ENCODE results near the gene FHIT.

Gene FHIT

GRCh38 chr3:60250206-60250605 is 1001.0 kb downstream of the FHIT start:
- ChIA-PET CTCF (no interaction called here), POLR2A (ENCODE audit: low non-redundant PET) (no interaction called here)
- H3K27ac ChIP-seq: no peak overlapping the region
- DNase-seq (ENCODE audit: low spot score): no peak
- TF ChIP-seq, protein P1, sequence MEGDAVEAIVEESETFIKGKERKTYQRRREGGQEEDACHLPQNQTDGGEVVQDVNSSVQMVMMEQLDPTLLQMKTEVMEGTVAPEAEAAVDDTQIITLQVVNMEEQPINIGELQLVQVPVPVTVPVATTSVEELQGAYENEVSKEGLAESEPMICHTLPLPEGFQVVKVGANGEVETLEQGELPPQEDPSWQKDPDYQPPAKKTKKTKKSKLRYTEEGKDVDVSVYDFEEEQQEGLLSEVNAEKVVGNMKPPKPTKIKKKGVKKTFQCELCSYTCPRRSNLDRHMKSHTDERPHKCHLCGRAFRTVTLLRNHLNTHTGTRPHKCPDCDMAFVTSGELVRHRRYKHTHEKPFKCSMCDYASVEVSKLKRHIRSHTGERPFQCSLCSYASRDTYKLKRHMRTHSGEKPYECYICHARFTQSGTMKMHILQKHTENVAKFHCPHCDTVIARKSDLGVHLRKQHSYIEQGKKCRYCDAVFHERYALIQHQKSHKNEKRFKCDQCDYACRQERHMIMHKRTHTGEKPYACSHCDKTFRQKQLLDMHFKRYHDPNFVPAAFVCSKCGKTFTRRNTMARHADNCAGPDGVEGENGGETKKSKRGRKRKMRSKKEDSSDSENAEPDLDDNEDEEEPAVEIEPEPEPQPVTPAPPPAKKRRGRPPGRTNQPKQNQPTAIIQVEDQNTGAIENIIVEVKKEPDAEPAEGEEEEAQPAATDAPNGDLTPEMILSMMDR (conservative IDR thresholded peaks at IDR 0.05; ENCODE audit: low read depth): no peak

- ChIA-PET CTCF (no interaction called here), POLR2A (ENCODE audit: low non-redundant PET) (no interaction called here)
- H3K27ac ChIP-seq: no peak overlapping the region
- DNase-seq (ENCODE audit: low spot score): no peak
- TF ChIP-seq, protein P1 (conservative IDR thresholded peaks at IDR 0.05; ENCODE audit: low read depth): no peak
Observed at GRCh38 chr3:60246361-60246760, 1004.9 kb downstream of the FHIT start.

- ChIA-PET POLR2A (ENCODE audit: low non-redundant PET) (no interaction called here), CTCF (no interaction called here)
- DNase-seq (ENCODE audit: low spot score): no peak
- TF ChIP-seq, protein P1 (conservative IDR thresholded peaks at IDR 0.05; ENCODE audit: low read depth): no peak
- no peak overlapping the region for H3K27ac ChIP-seq
Observed at GRCh38 chr3:60243456-60243855, 1007.8 kb downstream of the FHIT start.

DNA sequence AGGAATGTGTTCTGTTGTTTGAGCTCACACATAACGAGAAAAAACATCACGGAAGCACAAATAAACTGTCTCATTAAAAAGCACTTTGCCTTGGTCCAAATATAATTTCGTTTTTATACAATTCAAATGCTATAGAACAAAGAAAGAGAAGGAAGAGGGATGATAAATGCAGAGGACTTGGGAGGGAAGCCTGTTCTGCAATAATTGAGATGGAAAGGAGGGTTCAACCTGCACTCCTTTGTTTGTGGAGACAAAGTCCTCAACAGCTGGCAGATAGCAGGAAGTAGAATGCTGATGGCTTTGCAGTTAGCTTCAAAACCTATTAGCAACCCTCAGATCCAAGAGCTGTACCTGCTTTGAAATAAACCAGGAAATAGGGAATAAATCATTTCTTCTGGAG is 1010.8 kb downstream of the FHIT start:
- H3K27ac ChIP-seq: no peak overlapping the region
- ChIA-PET POLR2A (ENCODE audit: low non-redundant PET) (no interaction called here), CTCF (no interaction called here)
- no peak for DNase-seq (ENCODE audit: low spot score)
- TF ChIP-seq, protein P1 (conservative IDR thresholded peaks at IDR 0.05; ENCODE audit: low read depth): no peak

DNA sequence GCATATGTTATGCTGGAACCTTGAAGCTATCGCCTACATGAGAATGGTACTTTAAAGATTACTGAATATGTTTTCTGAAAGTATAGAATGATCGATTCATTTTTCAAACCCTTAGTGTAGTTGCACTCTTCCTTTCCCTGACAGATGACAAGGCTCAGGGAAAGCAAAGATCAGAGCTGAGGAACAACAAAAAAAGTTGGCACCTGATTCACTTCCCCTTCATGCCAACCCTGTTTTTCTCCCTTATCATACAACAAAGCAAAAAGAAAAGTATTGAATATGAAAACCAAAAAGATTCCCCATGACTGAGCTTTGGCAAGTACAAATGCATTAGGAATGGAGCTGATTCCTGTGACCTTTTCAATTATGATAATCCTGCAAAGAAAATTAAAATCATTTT is 1012.7 kb downstream of the FHIT start:
- ChIA-PET POLR2A (ENCODE audit: low non-redundant PET) (no interaction called here), CTCF (interaction anchor here (0.6 to 0.7 kb wide), 3 partner anchors 64 to 1246 kb away, joined by 3 to 5 read pairs (median 4); no protein-coding TSS in a partner anchor)
- DNase-seq (ENCODE audit: low spot score): no peak
- no peak overlapping the region for H3K27ac ChIP-seq
- TF ChIP-seq, protein P1 (conservative IDR thresholded peaks at IDR 0.05; ENCODE audit: low read depth): no peak

DNA sequence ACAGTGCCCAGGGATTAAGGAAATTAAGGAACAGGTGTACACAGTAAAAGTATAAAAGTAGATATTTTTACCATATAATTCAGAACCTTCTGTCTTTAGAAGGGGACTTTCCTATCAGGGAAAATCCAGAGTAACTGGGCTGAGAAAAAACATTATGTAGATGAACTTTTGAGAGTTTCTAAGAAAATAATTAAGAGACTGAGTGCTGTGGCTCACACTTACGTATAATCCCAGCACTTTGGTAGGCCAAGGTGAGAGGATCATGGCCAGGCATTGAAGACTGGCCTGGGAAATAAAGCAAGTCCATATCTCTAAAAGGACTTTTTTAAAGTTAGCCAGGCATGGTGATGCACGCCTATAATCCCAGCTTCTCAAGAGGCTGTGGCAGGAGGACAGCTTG is 1021.8 kb downstream of the FHIT start:
- TF ChIP-seq, protein P1 (conservative IDR thresholded peaks at IDR 0.05; ENCODE audit: low read depth): no peak
- POLR2A ChIA-PET (ENCODE audit: low non-redundant PET): no interaction called here
- DNase-seq (ENCODE audit: low spot score): no peak
- CTCF ChIA-PET: no interaction called here
- H3K27ac ChIP-seq: no peak overlapping the region

GRCh38 chr3:60228823-60229222 is 1022.4 kb downstream of the FHIT start:
- ChIA-PET CTCF (interaction anchor here (0.5 to 0.7 kb wide), 2 partner anchors 13 to 143 kb away, joined by 4 to 5 read pairs; no protein-coding TSS in a partner anchor), POLR2A (ENCODE audit: low non-redundant PET) (no interaction called here)
- no peak for DNase-seq (ENCODE audit: low spot score)
- TF ChIP-seq, protein P1 (conservative IDR thresholded peaks at IDR 0.05; ENCODE audit: low read depth): no peak
- H3K27ac ChIP-seq: no peak overlapping the region
